ENCODE data around the gene POLR3A.
"Not testable (repeated sequence)": the region's sequence is repeated elsewhere in the genome, so short reads cannot be mapped to it uniquely, and the experiment has no call there.

The POLR3A gene

GRCh38 chr10:78019264-78019663 lies 10.1 kb downstream of the POLR3A start:
- DNase-seq (ENCODE audit: low spot score): no peak

- DNase-seq (ENCODE audit: low spot score): no peak
Measured at GRCh38 chr10:78017856-78018255, 11.5 kb downstream of the POLR3A start.

- DNase-seq (ENCODE audit: low spot score): no peak
Measured at GRCh38 chr10:78015546-78015945, 13.8 kb downstream of the POLR3A start.

- DNase-seq (ENCODE audit: low spot score): no peak
Measured at GRCh38 chr10:78013564-78013963, 15.8 kb downstream of the POLR3A start.

GRCh38 chr10:78011065-78011464 lies 18.2 kb downstream of the POLR3A start:
- DNase-seq (ENCODE audit: low spot score): no peak

GRCh38 chr10:78010278-78010677 lies 19.0 kb downstream of the POLR3A start:
- DNase-seq (ENCODE audit: low spot score): no peak

GRCh38 chr10:78009662-78010061 lies 19.7 kb downstream of the POLR3A start:
- DNase-seq (ENCODE audit: low spot score): no peak

- no peak for DNase-seq (ENCODE audit: low spot score)
Measured at GRCh38 chr10:78007172-78007571, 22.1 kb downstream of the POLR3A start.

GRCh38 chr10:78004215-78005026 lies 24.9 kb downstream of the POLR3A start:
- no peak for DNase-seq (ENCODE audit: low spot score)

GRCh38 chr10:78002541-78003288 lies 26.6 kb downstream of the POLR3A start:
- no peak for DNase-seq (ENCODE audit: low spot score)

GRCh38 chr10:78000956-78001472 lies 28.3 kb downstream of the POLR3A start:
- DNase-seq (ENCODE audit: low spot score): no peak

- DNase-seq (ENCODE audit: low spot score): no peak
Measured at GRCh38 chr10:78000206-78000605, 29.1 kb downstream of the POLR3A start.

GRCh38 chr10:77998780-77999179 lies 30.5 kb downstream of the POLR3A start:
- not testable (repeated sequence) for DNase-seq (ENCODE audit: low spot score)

- DNase-seq (ENCODE audit: low spot score): no peak
Measured at GRCh38 chr10:77993620-77994019, 35.7 kb downstream of the POLR3A start.

GRCh38 chr10:77989081-77989724 lies 40.1 kb downstream of the POLR3A start:
- no peak for DNase-seq (ENCODE audit: low spot score)

GRCh38 chr10:77987671-77988255 lies 41.6 kb downstream of the POLR3A start:
- DNase-seq (ENCODE audit: low spot score): no peak

GRCh38 chr10:77984986-77985385 lies 44.3 kb downstream of the POLR3A start:
- no peak for DNase-seq (ENCODE audit: low spot score)

GRCh38 chr10:77983384-77984341 lies 45.7 kb downstream of the POLR3A start:
- no peak for DNase-seq (ENCODE audit: low spot score)

- DNase-seq (ENCODE audit: low spot score): no peak
Measured at GRCh38 chr10:77981281-77981680, 48.0 kb downstream of the POLR3A start.

GRCh38 chr10:77979221-77979620 lies 50.1 kb downstream of the POLR3A start:
- DNase-seq (ENCODE audit: low spot score): no peak

- DNase-seq (ENCODE audit: low spot score): no peak
Measured at GRCh38 chr10:77978360-77978759, 51.0 kb downstream of the POLR3A start.

Measured in hematopoietic multipotent progenitor cell treated with erythropoietin and hydrocortisone succinate and interleukin-3 and kit ligand, for 15 days (in vitro differentiated cells).